Sigmoid colon (tissue), 7 donors: Measurements from ENCODE around the gene BLOC1S3. TPM values are rescaled to one million over a fixed set of nuclear protein-coding genes. Genes with fewer than 3 reads are reported as not detected.

ENCODE experiments used
- DNase-seq: peaks from one replicate; pipeline ENCODE4 v3.0.0-alpha.2; 2019
- H3K27ac ChIP-seq, 4 donors: fragments of 200-600 bp; sonication (generic); one replicate each; pipeline ENCODE4 v1.5.1; 2016 to 2019; ENCODE audit warnings: mild to moderate bottlenecking in 1 of 4
- H3K27me3 ChIP-seq, 3 donors: fragments of 200-600 bp; sonication (generic); one replicate each; pipeline ENCODE4 v1.5.1; 2019; ENCODE audit warnings: mild to moderate bottlenecking in 1 of 3
- H3K36me3 ChIP-seq, 4 donors: fragments of 200-600 bp; sonication (generic); one replicate each; pipeline ENCODE4 v1.5.1; 2016 to 2019
- H3K4me1 ChIP-seq, 4 donors: fragments of 200-600 bp; sonication (generic); one replicate each; pipeline ENCODE4 v1.5.1; 2017 to 2019
- H3K4me3 ChIP-seq, 4 donors: fragments of 200-600 bp; sonication (generic); one replicate each; pipeline ENCODE4 v1.5.1; 2017 to 2019; ENCODE audit warnings: mild to moderate bottlenecking in 2 of 4, moderate library complexity in 1 of 4
- H3K9me3 ChIP-seq, 4 donors: fragments of 200-600 bp in 3 of 4; sonication (generic) in 3 of 4; one replicate each; pipeline versions ENCODE4 v1.5.1 to v1.6.1; 2013 to 2019
- CTCF ChIP-seq, 4 experiments: fragments of 450-650 bp in 3 of 4; fragments of 200-600 bp in 1 of 4; IDR thresholded peaks; one replicate each; pipeline ENCODE4 v1.5.1; 2016 to 2019; ENCODE audit warnings: antibody characterized with exemption in 4 of 4, mild to moderate bottlenecking in 3 of 4, moderate library complexity in 2 of 4
- EP300 ChIP-seq, 4 donors: sonication (generic); formaldehyde crosslinking; IDR thresholded peaks; one replicate each; pipeline ENCODE4 v1.6.1; 2017; ENCODE audit warnings: antibody characterized with exemption in 4 of 4
- POLR2A ChIP-seq, 2 donors: fragments of 450-650 bp; IDR thresholded peaks; one replicate each; pipeline ENCODE4 v1.6.1; 2016; ENCODE audit warnings: antibody characterized with exemption in 2 of 2, mild to moderate bottlenecking in 2 of 2, moderate library complexity in 2 of 2
- POLR2AphosphoS5 ChIP-seq, 4 donors: sonication (generic); formaldehyde crosslinking; IDR thresholded peaks; one replicate each; pipeline ENCODE4 v1.6.1; 2017; ENCODE audit warnings: antibody characterized with exemption in 4 of 4
- WGBS, 2 donors: extraction: QIAGEN DNeasy Blood & Tissue Kit; methylation state at CpG; one replicate each; pipeline ENCODE4 v1.1.7; 2013; 5-methylcytosine and 5-hydroxymethylcytosine counted together
- intact Hi-C: fragments of 100-400 bp; cut with DNase I; formaldehyde crosslinking; loops from one replicate; pipeline ENCODE4 v1.15.1; 2023
- polyA plus RNA-seq, 3 donors: library from polyadenylated mRNA; stranded (reverse); fragments of 200-250 nt; gene quantifications; one replicate each; pipeline ENCODE4 v1.2.3, GENCODE V29; 2013
- total RNA-seq, 4 donors: library from RNA; depleted of rRNA; stranded (reverse); fragments of >200 nt; gene quantifications; one replicate each; pipeline ENCODE4 v1.1.0, GENCODE V29; 2016
- donor health status: healthy with polysubstance abuse.
- donor health status: Bipolar disorder and iron deficiency.
- donor health status: healthy.

The BLOC1S3 gene
- total and polyA plus RNA-seq, 7 donors: 2.8 to 10.9 (median 6.8) TPM

- H3K4me1 ChIP-seq: peaks cover 0 to 22% (median 21%) of the 10 kb centered on the region in 4 donors
- H3K4me3 ChIP-seq: no peak overlapping the region
- H3K36me3 ChIP-seq: no peaks in the 10 kb centered on the region
- H3K9me3 ChIP-seq: no peaks in the 10 kb centered on the region
- intact Hi-C loops: no loop called here
- no peak for DNase-seq
- no peak for TF ChIP-seq CTCF (IDR thresholded peaks at IDR 0.05)
- no peaks in the 10 kb centered on the region for H3K27me3 ChIP-seq
- H3K27ac ChIP-seq: no peak overlapping the region
- WGBS, 2 donors: 86 to 88% methylated on average over 8 of the region's 8 CpGs
Observed at GRCh38 chr19:45133661-45134060, 44.9 kb upstream of the BLOC1S3 start.

GRCh38 chr19:45135176-45135885 is 43.3 kb upstream of the BLOC1S3 start:
- DNase-seq: no peak
- no peak overlapping the region for H3K4me3 ChIP-seq
- TF ChIP-seq POLR2AphosphoS5 (IDR thresholded peaks at IDR 0.05) (no peak), POLR2A (IDR thresholded peaks at IDR 0.05) (no peak), CTCF (IDR thresholded peaks at IDR 0.05) (no peak), EP300 (IDR thresholded peaks at IDR 0.05) (no peak)
- peaks cover 0 to 22% (median 21%) of the 10 kb centered on the region in 4 donors for H3K4me1 ChIP-seq
- WGBS, 2 donors: 95 to 96% methylated on average over 21 of the region's 21 CpGs
- no peaks in the 10 kb centered on the region for H3K27me3 ChIP-seq
- H3K27ac ChIP-seq: no peak overlapping the region
- H3K36me3 ChIP-seq: peaks cover 0 to 1% (median 0%) of the 10 kb centered on the region in 4 donors
- intact Hi-C loops: no loop called here
- no peaks in the 10 kb centered on the region for H3K9me3 ChIP-seq

GRCh38 chr19:45136507-45137178 is 41.9 kb upstream of the BLOC1S3 start:
- no peak for DNase-seq
- H3K36me3 ChIP-seq: peaks cover 0 to 15% (median 6%) of the 10 kb centered on the region in 4 donors
- peaks cover 0 to 22% (median 21%) of the 10 kb centered on the region in 4 donors for H3K4me1 ChIP-seq
- 84 to 92% methylated on average over 12 of the region's 12 CpGs for WGBS, 2 donors
- H3K9me3 ChIP-seq: no peaks in the 10 kb centered on the region
- TF ChIP-seq POLR2AphosphoS5 (IDR thresholded peaks at IDR 0.05) (no peak), POLR2A (IDR thresholded peaks at IDR 0.05) (no peak), EP300 (IDR thresholded peaks at IDR 0.05) (no peak)
- no peak overlapping the region for H3K4me3 ChIP-seq
- H3K27me3 ChIP-seq: no peaks in the 10 kb centered on the region
- peak overlapping the region in 3 of 4 donors; percentile 66 to 68 (median 67) for H3K27ac ChIP-seq
- intact Hi-C loops: no loop called here

- intact Hi-C loops: no loop called here
- peak overlapping the region; percentile 12 to 68 (median 66) for H3K27ac ChIP-seq
- H3K4me1 ChIP-seq: peaks cover 0 to 22% (median 21%) of the 10 kb centered on the region in 4 donors
- 80 to 90% methylated on average over 17 of the region's 17 CpGs for WGBS, 2 donors
- no peak for DNase-seq
- peak overlapping the region in 1 of 4 donors; percentile 14 for H3K4me3 ChIP-seq
- H3K27me3 ChIP-seq: no peaks in the 10 kb centered on the region
- H3K9me3 ChIP-seq: no peaks in the 10 kb centered on the region
- TF ChIP-seq POLR2AphosphoS5 (IDR thresholded peaks at IDR 0.05): peak in 2 of 4 donors; percentile 54 to 56
- no peak for TF ChIP-seq POLR2A (IDR thresholded peaks at IDR 0.05)
- peaks cover 5 to 21% (median 11%) of the 10 kb centered on the region in 4 donors for H3K36me3 ChIP-seq
Observed at GRCh38 chr19:45137179-45137761, 41.3 kb upstream of the BLOC1S3 start.

- intact Hi-C loops: no loop called here
- H3K9me3 ChIP-seq: no peaks in the 10 kb centered on the region
- peak overlapping the region in 1 of 4 donors; percentile 68 for H3K27ac ChIP-seq
- peaks cover 0 to 22% (median 21%) of the 10 kb centered on the region in 4 donors for H3K4me1 ChIP-seq
- no peaks in the 10 kb centered on the region for H3K27me3 ChIP-seq
- H3K4me3 ChIP-seq: no peak overlapping the region
- H3K36me3 ChIP-seq: peaks cover 9 to 31% (median 19%) of the 10 kb centered on the region in 4 donors
- no peak for DNase-seq
- TF ChIP-seq POLR2AphosphoS5 (IDR thresholded peaks at IDR 0.05) (no peak), CTCF (IDR thresholded peaks at IDR 0.05) (no peak), EP300 (IDR thresholded peaks at IDR 0.05) (no peak), POLR2A (IDR thresholded peaks at IDR 0.05) (no peak)
- WGBS, 2 donors: 46 to 72% methylated on average over 11 of the region's 11 CpGs
Observed at GRCh38 chr19:45138303-45138751, 40.3 kb upstream of the BLOC1S3 start.
